GM23338 (cell line): ENCODE results near the gene PLEKHA7. TPM values are rescaled to one million over a fixed set of nuclear protein-coding genes. Genes with fewer than 3 reads are reported as not detected.
A peak's percentile ranks its signal among the peaks of the same experiment; 100 is the strongest.

Experiments
- ATAC-seq: fragments of 200-7000 bp; cut with Tn5 transposase; 3 replicates; pipeline ENCODE4 v1.9.1; 2020
- DNase-seq: peaks from one replicate; pipeline ENCODE4 v3.0.0-alpha.2; 2015; ENCODE audit warnings: low spot score
- H2AFZ ChIP-seq: fragments of 200-600 bp; sonication (generic); 2 replicates; pipeline ENCODE4 v1.8.0; 2016; ENCODE audit warnings: antibody characterized with exemption, mild to moderate bottlenecking, moderate library complexity
- H3F3A ChIP-seq: fragments of 200-600 bp; sonication (generic); replicated peaks from 2 replicates; pipeline ENCODE4 v1.8.0; 2017; ENCODE audit warnings: antibody characterized with exemption, mixed run types, low read depth
- H3K27ac ChIP-seq: fragments of 200-600 bp; sonication (generic); 2 replicates; pipeline ENCODE4 v1.6.1; 2016; ENCODE audit warnings: low read depth
- H3K27me3 ChIP-seq: fragments of 200-600 bp; sonication (generic); 2 replicates; pipeline ENCODE4 v1.8.0; 2016; ENCODE audit warnings: mild to moderate bottlenecking, mixed run types, moderate library complexity; ENCODE audit not compliant: insufficient read depth
- H3K36me3 ChIP-seq: fragments of 200-600 bp; sonication (generic); 2 replicates; pipeline ENCODE4 v1.8.0; 2016; ENCODE audit warnings: mild to moderate bottlenecking; ENCODE audit not compliant: insufficient read depth
- H3K4me1 ChIP-seq: fragments of 200-600 bp; sonication (generic); 2 replicates; pipeline ENCODE4 v1.8.0; 2016; ENCODE audit warnings: mild to moderate bottlenecking, moderate library complexity; ENCODE audit not compliant: insufficient read depth
- H3K4me2 ChIP-seq: fragments of 200-600 bp; sonication (generic); 2 replicates; pipeline ENCODE4 v1.7.1; 2017; ENCODE audit warnings: mixed run types
- H3K4me3 ChIP-seq: fragments of 200-600 bp; sonication (generic); 2 replicates; pipeline ENCODE4 v1.6.1; 2016; ENCODE audit warnings: mixed run types
- H3K79me2 ChIP-seq: fragments of 200-600 bp; sonication (generic); replicated peaks from 2 replicates; pipeline ENCODE4 v1.8.0; 2017; ENCODE audit warnings: mild to moderate bottlenecking; ENCODE audit not compliant: insufficient read depth
- H3K9me2 ChIP-seq: fragments of 200-600 bp; sonication (generic); 2 replicates; pipeline ENCODE4 v1.8.0; 2017; ENCODE audit not compliant: insufficient read depth
- H4K20me1 ChIP-seq: fragments of 200-600 bp; sonication (generic); replicated peaks from 2 replicates; pipeline ENCODE4 v1.8.0; 2017; ENCODE audit warnings: mild to moderate bottlenecking; ENCODE audit not compliant: insufficient read depth
- H3K27ac Mint-ChIP-seq: 2 replicates; pipeline ENCODE4 v1.8.0; 2020; ENCODE audit warnings: inconsistent platforms, mild to moderate bottlenecking, moderate library complexity, mixed read lengths
- H3K27me3 Mint-ChIP-seq: 3 replicates; pipeline ENCODE4 v1.8.0; 2022; ENCODE audit warnings: low read depth, mild to moderate bottlenecking, moderate library complexity, mixed read lengths, inconsistent platforms; ENCODE audit not compliant: insufficient read depth, poor library complexity
- H3K36me3 Mint-ChIP-seq: 3 replicates; pipeline ENCODE4 v1.8.0; 2021; ENCODE audit warnings: low read depth, mild to moderate bottlenecking, inconsistent platforms, moderate library complexity, mixed read lengths
- H3K4me1 Mint-ChIP-seq: 3 replicates; pipeline ENCODE4 v1.8.0; 2020; ENCODE audit warnings: mild to moderate bottlenecking, inconsistent platforms, mixed read lengths
- H3K4me3 Mint-ChIP-seq: 3 replicates; pipeline ENCODE4 v1.8.0; 2021; ENCODE audit warnings: moderate library complexity, mild to moderate bottlenecking, inconsistent platforms, mixed read lengths
- H3K9me3 Mint-ChIP-seq: 3 replicates; pipeline ENCODE4 v1.8.0; 2020; ENCODE audit warnings: moderate library complexity, mild to moderate bottlenecking, inconsistent platforms, mixed read lengths
- CREB1 ChIP-seq: fragments of 250-450 bp; sonication (Bioruptor Pico); IDR thresholded peaks from 2 replicates; pipeline ENCODE4 v1.5.0; 2020; ENCODE audit warnings: low read depth, mild to moderate bottlenecking, moderate library complexity
- CTCF ChIP-seq, 2 experiments: fragments of 200-600 bp in 1 of 2; sonication (generic) in 1 of 2; conservative IDR thresholded peaks; 2 replicates each; pipeline versions ENCODE4 v1.5.1 to v1.6.1; 2016 to 2017; ENCODE audit warnings: antibody characterized with exemption in 2 of 2, low read depth in 2 of 2, mild to moderate bottlenecking in 2 of 2, moderate library complexity in 1 of 2
- ETS1 ChIP-seq: IDR thresholded peaks from 2 replicates; pipeline ENCODE4 v1.6.1; 2016; ENCODE audit warnings: antibody characterized with exemption
- EZH2 ChIP-seq: fragments of 200-600 bp; sonication (generic); IDR thresholded peaks from one replicate; pipeline ENCODE4 v1.8.0; 2017; ENCODE audit warnings: antibody characterized with exemption, mild to moderate bottlenecking, low read depth; ENCODE audit not compliant: unreplicated experiment
- EZH2phosphoT487 ChIP-seq: fragments of 200-600 bp; sonication (generic); IDR thresholded peaks from one replicate; pipeline ENCODE4 v1.8.1; 2018; ENCODE audit warnings: antibody characterized with exemption; ENCODE audit not compliant: unreplicated experiment
- NANOG ChIP-seq: IDR thresholded peaks from 2 replicates; pipeline ENCODE4 v1.6.1; 2016; ENCODE audit warnings: antibody characterized with exemption, borderline replicate concordance
- POLR2AphosphoS5 ChIP-seq: IDR thresholded peaks from 2 replicates; pipeline ENCODE4 v1.6.1; 2016; ENCODE audit warnings: antibody characterized with exemption, low read depth
- REST ChIP-seq: IDR thresholded peaks from one replicate; pipeline ENCODE4 v1.6.1; 2018; ENCODE audit warnings: antibody characterized with exemption; ENCODE audit not compliant: unreplicated experiment
- STAT1 ChIP-seq: IDR thresholded peaks from one replicate; pipeline ENCODE4 v1.6.1; 2016; ENCODE audit warnings: antibody characterized with exemption; ENCODE audit not compliant: unreplicated experiment
- ZNF114 ChIP-seq: fragments of 250-450 bp; sonication (Bioruptor Pico); IDR thresholded peaks from 2 replicates; pipeline ENCODE4 v1.5.0; 2020; ENCODE audit warnings: mild to moderate bottlenecking, moderate library complexity
- ZNF331 ChIP-seq: fragments of 250-450 bp; sonication (Bioruptor Pico); IDR thresholded peaks from 2 replicates; pipeline ENCODE4 v1.5.0; 2020; ENCODE audit warnings: low read depth, mild to moderate bottlenecking, moderate library complexity
- polyA plus RNA-seq: library from polyadenylated mRNA; unstranded; fragments of >200 nt; fragmentation: Nextera tagmentation; extraction: Ambion mirVana; gene quantifications from 2 replicates; pipeline ENCODE4 v1.2.1, GENCODE V29; 2016
- total RNA-seq: library from RNA; depleted of rRNA; stranded (reverse); fragments of >200 nt; shearing (Covaris generic); gene quantifications from 2 replicates; pipeline ENCODE4 v1.2.3, GENCODE V29; 2014

The PLEKHA7 gene
- total and polyA plus RNA-seq, 2 experiments from 2014 or later = 9.7 to 15.8 TPM

- no peaks in the 10 kb centered on the region for H3F3A ChIP-seq
- no peak overlapping the region for H2AFZ ChIP-seq
- H3K9me3 Mint-ChIP-seq = no peaks in the 10 kb centered on the region
- TF ChIP-seq EZH2phosphoT487 = no peak
- no peak for TF ChIP-seq REST
- TF ChIP-seq STAT1 = no peak
- peak; percentile 62 to 90 for TF ChIP-seq CTCF (conservative IDR thresholded peaks at IDR 0.05; ENCODE audit: low read depth in 2 of 2)
- no peak for TF ChIP-seq ZNF114 (CRISPR knock-in tag)
- H3K4me1 Mint-ChIP-seq = peaks cover 32% of the 10 kb centered on the region
- peak; percentile 88 for ATAC-seq
- H3K4me3 ChIP-seq = no peak overlapping the region
- no peaks in the 10 kb centered on the region for H3K36me3 ChIP-seq
- peak; percentile 69 for DNase-seq
- H3K4me1 ChIP-seq = peaks cover 19% of the 10 kb centered on the region
- 0 out of 2 replicates have a peak overlapping the region, but pooled peaks have one; percentile 23 for H3K4me2 ChIP-seq
- no peak overlapping the region for H3K4me3 Mint-ChIP-seq
- no peaks in the 10 kb centered on the region for H3K36me3 Mint-ChIP-seq
- H4K20me1 ChIP-seq = peaks cover 3% of the 10 kb centered on the region; the same call in 1 of the 2 replicates
- no peaks in the 10 kb centered on the region for H3K27me3 ChIP-seq
- peak overlapping the region; percentile 42; the same call in 1 of the 2 replicates for H3K27ac Mint-ChIP-seq
- H3K27me3 Mint-ChIP-seq = peaks cover 4% of the 10 kb centered on the region
- H3K79me2 ChIP-seq = no peaks in the 10 kb centered on the region; the same call in 1 of the 2 replicates
- H3K27ac ChIP-seq = no peak overlapping the region
- H3K9me2 ChIP-seq = no peaks in the 10 kb centered on the region
Measured at GRCh38 chr11:16945671-16946469, 68.3 kb downstream of the PLEKHA7 start.

GRCh38 chr11:16942911-16943310 is 71.3 kb downstream of the PLEKHA7 start:
- ATAC-seq (no peak), DNase-seq (no peak)
- no peaks in the 10 kb centered on the region for H3K9me2 ChIP-seq
- Mint-ChIP-seq H3K27ac (no peak overlapping the region), H3K36me3 (no peaks in the 10 kb centered on the region), H3K9me3 (no peaks in the 10 kb centered on the region), H3K27me3 (peaks cover 6% of the 10 kb centered on the region), H3K4me3 (no peak overlapping the region), H3K4me1 (peaks cover 25% of the 10 kb centered on the region; the same call in 2 of the 3 replicates)
- H3K27ac ChIP-seq = no peak overlapping the region
- H3K4me2 ChIP-seq = no peak overlapping the region
- H3K4me3 ChIP-seq = no peak overlapping the region
- H4K20me1 ChIP-seq = peaks cover 3% of the 10 kb centered on the region; the same call in 1 of the 2 replicates
- H3K36me3 ChIP-seq = no peaks in the 10 kb centered on the region
- H3K4me1 ChIP-seq = peaks cover 19% of the 10 kb centered on the region
- no peaks in the 10 kb centered on the region for H3K27me3 ChIP-seq
- no peak overlapping the region for H2AFZ ChIP-seq
- no peaks in the 10 kb centered on the region for H3F3A ChIP-seq
- no peaks in the 10 kb centered on the region; the same call in 1 of the 2 replicates for H3K79me2 ChIP-seq
- no peak for TF ChIP-seq POLR2AphosphoS5
- TF ChIP-seq EZH2 = no peak
- no peak for TF ChIP-seq NANOG
- TF ChIP-seq ETS1 = no peak
- no peak for TF ChIP-seq ZNF114 (CRISPR knock-in tag)
- TF ChIP-seq ZNF331 = no peak
- TF ChIP-seq CREB1 (CRISPR knock-in tag) = no peak
- TF ChIP-seq CTCF (conservative IDR thresholded peaks at IDR 0.05; ENCODE audit: low read depth in 2 of 2) = no peak
